Inferior parietal cortex (tissue), 1 donor: Measurements from ENCODE around the gene OR52E2.

Source experiments
- DNase-seq: peaks from one replicate; pipeline ENCODE4 v3.0.0-alpha.2; 2016; ENCODE audit errors: extremely low spot score

Gene OR52E2

GRCh38 chr11:5011254-5011653 is 48.2 kb downstream of the OR52E2 start:
- DNase-seq, result no peak
